Vagina (tissue), 2 donors: ENCODE results near the gene MRPS27. TPM values are rescaled to one million over a fixed set of nuclear protein-coding genes. Genes with fewer than 3 reads are reported as not detected.

Experiments
- DNase-seq, 2 donors: peaks; one replicate each; pipeline ENCODE4 v3.0.0-alpha.2; 2017; ENCODE audit errors: extremely low spot score in 2 of 2
- H3K27ac ChIP-seq: fragments of 200-600 bp; sonication (generic); one replicate; pipeline ENCODE4 v1.5.1; 2019
- H3K27me3 ChIP-seq: fragments of 200-600 bp; sonication (generic); one replicate; pipeline ENCODE4 v1.5.1; 2019
- H3K36me3 ChIP-seq, 2 donors: fragments of 200-600 bp; sonication (generic); one replicate each; pipeline ENCODE4 v1.5.1; 2017 to 2019
- H3K4me1 ChIP-seq: fragments of 200-600 bp; sonication (generic); one replicate; pipeline ENCODE4 v1.5.1; 2019
- H3K4me3 ChIP-seq, 2 donors: fragments of 200-600 bp; sonication (generic); 1 replicate in 1 of 2; 2 replicates in 1 of 2; pipeline ENCODE4 v1.5.1; 2016 to 2019
- H3K9me3 ChIP-seq: fragments of 200-600 bp; sonication (generic); one replicate; pipeline ENCODE4 v1.5.1; 2019
- POLR2A ChIP-seq, 2 donors: fragments of 450-650 bp; IDR thresholded peaks; one replicate each; pipeline ENCODE4 v1.6.1; 2017; ENCODE audit warnings: antibody characterized with exemption in 2 of 2, mild to moderate bottlenecking in 2 of 2, moderate library complexity in 2 of 2
- POLR2AphosphoS5 ChIP-seq, 2 donors: sonication (generic); formaldehyde crosslinking; IDR thresholded peaks; one replicate each; pipeline ENCODE4 v1.9.0; 2017; ENCODE audit warnings: antibody characterized with exemption in 2 of 2, mild to moderate bottlenecking in 2 of 2, low read depth in 1 of 2; ENCODE audit not compliant: insufficient read depth in 1 of 2
- intact Hi-C: fragments of 100-400 bp; cut with DNase I; formaldehyde crosslinking; loops from one replicate; pipeline ENCODE4 v1.15.1; 2023
- total RNA-seq: library from RNA; depleted of rRNA; stranded (reverse); fragments of >200 nt; gene quantifications from one replicate; pipeline ENCODE4 v1.2.3, GENCODE V29; 2016
- TF ChIP-seq, protein P1 (sequence below), 3 experiments: fragments of 450-650 bp in 2 of 3; fragments of 200-600 bp in 1 of 3; sonication (generic) in 1 of 3; IDR thresholded peaks; one replicate each; pipeline ENCODE4 v1.5.1; 2017 to 2019; ENCODE audit warnings: antibody characterized with exemption in 3 of 3, mild to moderate bottlenecking in 2 of 3, moderate library complexity in 2 of 3

MRPS27 gene
- total RNA-seq, 1 donor from 2014 or later = 44.9 TPM

DNA sequence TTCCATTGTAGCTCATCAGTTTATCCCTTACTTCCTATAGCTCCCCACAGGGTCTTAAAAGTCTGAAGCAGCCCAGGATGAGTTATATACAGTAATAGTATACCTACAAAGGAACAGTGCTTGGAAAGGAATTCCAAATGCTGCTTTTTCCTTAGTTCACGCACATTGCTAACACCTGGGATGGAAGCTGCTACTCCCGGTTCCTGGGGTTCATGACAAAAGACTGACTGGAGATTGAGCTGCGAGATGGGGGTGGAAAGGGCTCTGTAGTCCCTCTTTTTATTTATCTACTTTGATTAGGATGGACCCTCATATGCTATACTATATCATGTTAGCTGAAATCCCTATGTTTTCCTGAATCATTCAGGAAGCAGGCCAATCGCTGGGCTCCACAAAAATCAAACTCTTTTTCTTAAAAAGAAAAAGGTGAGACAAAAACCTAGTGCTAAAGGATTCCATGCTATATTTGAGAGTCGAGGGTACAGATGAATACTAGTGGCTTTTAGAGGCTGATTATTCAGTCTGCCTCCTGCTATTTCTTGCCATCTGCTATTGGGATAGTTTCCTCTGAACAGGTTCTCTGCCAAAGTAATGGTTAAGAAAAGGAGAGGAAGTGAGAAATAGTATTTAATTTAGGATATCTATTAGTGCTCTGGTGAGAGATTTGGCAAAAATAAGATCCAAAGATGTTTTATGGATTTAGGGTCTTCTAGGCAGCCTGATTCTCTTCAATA is 81.2 kb downstream of the MRPS27 start:
- no peak overlapping the region for H3K27ac ChIP-seq
- no peaks in the 10 kb centered on the region for H3K9me3 ChIP-seq
- H3K4me1 ChIP-seq = no peaks in the 10 kb centered on the region
- no peak for DNase-seq
- intact Hi-C loops = no loop called here
- H3K4me3 ChIP-seq = no peak overlapping the region
- H3K36me3 ChIP-seq = no peaks in the 10 kb centered on the region
- no peaks in the 10 kb centered on the region for H3K27me3 ChIP-seq
- TF ChIP-seq, protein P1, sequence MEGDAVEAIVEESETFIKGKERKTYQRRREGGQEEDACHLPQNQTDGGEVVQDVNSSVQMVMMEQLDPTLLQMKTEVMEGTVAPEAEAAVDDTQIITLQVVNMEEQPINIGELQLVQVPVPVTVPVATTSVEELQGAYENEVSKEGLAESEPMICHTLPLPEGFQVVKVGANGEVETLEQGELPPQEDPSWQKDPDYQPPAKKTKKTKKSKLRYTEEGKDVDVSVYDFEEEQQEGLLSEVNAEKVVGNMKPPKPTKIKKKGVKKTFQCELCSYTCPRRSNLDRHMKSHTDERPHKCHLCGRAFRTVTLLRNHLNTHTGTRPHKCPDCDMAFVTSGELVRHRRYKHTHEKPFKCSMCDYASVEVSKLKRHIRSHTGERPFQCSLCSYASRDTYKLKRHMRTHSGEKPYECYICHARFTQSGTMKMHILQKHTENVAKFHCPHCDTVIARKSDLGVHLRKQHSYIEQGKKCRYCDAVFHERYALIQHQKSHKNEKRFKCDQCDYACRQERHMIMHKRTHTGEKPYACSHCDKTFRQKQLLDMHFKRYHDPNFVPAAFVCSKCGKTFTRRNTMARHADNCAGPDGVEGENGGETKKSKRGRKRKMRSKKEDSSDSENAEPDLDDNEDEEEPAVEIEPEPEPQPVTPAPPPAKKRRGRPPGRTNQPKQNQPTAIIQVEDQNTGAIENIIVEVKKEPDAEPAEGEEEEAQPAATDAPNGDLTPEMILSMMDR (IDR thresholded peaks at IDR 0.05) = no peak
- TF ChIP-seq POLR2AphosphoS5 (IDR thresholded peaks at IDR 0.05; ENCODE audit: insufficient read depth in 1 of 2, low read depth in 1 of 2) (no peak), POLR2A (IDR thresholded peaks at IDR 0.05) (no peak)

DNA sequence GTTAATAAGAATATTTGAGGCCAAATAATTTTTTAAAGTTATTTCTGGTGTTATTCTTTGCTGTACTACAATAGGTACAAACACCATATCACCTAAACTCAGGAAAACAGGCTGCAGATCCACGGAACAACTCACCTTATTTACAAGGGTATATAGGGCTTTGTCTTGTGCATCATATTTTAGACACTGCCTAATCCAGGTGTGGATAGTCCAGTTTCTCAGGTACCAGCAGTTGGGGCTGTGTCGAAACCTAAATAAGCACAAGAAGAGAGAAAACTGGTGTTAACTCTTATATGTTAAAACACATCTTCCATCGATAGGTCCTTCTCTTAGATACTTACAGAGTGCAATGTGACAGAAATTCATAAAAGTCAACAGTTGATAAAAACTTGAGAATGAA is 82.2 kb downstream of the MRPS27 start:
- H3K4me1 ChIP-seq = peaks cover 2% of the 10 kb centered on the region
- H3K27me3 ChIP-seq = no peaks in the 10 kb centered on the region
- H3K36me3 ChIP-seq = no peaks in the 10 kb centered on the region
- TF ChIP-seq POLR2A (IDR thresholded peaks at IDR 0.05) (no peak), POLR2AphosphoS5 (IDR thresholded peaks at IDR 0.05; ENCODE audit: insufficient read depth in 1 of 2, low read depth in 1 of 2) (no peak)
- TF ChIP-seq, protein P1 (IDR thresholded peaks at IDR 0.05) = no peak
- no peaks in the 10 kb centered on the region for H3K9me3 ChIP-seq
- intact Hi-C loops = no loop called here
- no peak overlapping the region for H3K27ac ChIP-seq
- H3K4me3 ChIP-seq = no peak overlapping the region
- no peak for DNase-seq

DNA sequence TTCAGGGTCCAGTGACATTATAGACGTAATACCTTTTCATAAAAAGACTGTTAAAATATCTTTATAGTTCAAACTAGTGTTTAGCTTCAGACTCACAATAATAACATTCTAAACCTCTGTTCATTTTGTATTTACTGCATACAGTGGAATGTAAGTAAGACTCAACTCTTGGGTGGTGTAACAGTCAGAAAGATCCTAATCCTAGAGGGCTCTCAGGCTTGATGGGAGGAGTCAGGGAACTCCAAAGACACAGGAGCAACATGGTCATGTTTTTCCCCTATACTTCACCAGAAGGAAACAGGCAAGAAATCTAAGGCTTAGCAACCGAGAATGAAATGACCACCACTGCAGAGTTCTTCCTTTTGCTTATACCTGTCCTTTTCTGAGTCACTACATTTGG is 82.6 kb downstream of the MRPS27 start:
- peaks cover 0 to 1% of the 10 kb centered on the region in 2 donors for H3K36me3 ChIP-seq
- intact Hi-C loops = no loop called here
- peaks cover 7% of the 10 kb centered on the region for H3K4me1 ChIP-seq
- no peak overlapping the region for H3K27ac ChIP-seq
- DNase-seq = no peak
- no peaks in the 10 kb centered on the region for H3K27me3 ChIP-seq
- no peak overlapping the region for H3K4me3 ChIP-seq
- TF ChIP-seq, protein P1 (IDR thresholded peaks at IDR 0.05) = no peak
- TF ChIP-seq POLR2AphosphoS5 (IDR thresholded peaks at IDR 0.05; ENCODE audit: insufficient read depth in 1 of 2, low read depth in 1 of 2) (no peak), POLR2A (IDR thresholded peaks at IDR 0.05) (no peak)
- no peaks in the 10 kb centered on the region for H3K9me3 ChIP-seq

DNA sequence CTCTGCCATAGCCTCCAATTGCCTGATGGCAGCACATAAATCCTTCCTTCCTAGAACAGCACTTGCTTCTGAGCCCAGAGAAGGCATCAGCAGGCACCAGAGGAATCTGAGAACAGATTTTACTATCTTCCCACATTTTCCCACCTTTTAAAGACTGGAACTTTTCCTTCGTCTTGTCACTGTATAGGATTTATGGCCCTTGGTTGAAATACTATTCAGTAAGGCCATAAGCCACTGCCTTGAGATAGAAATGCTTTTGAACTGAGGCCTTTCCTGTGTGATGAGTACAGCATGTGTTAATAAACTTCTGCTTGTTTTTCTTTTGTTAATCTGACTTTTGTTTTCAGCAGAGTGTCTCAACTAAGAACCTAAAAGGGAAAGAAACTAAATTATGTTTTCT is 84.3 kb downstream of the MRPS27 start:
- TF ChIP-seq POLR2AphosphoS5 (IDR thresholded peaks at IDR 0.05; ENCODE audit: insufficient read depth in 1 of 2, low read depth in 1 of 2) = no peak
- peaks cover 15% of the 10 kb centered on the region for H3K4me1 ChIP-seq
- no peak for DNase-seq
- no peaks in the 10 kb centered on the region for H3K9me3 ChIP-seq
- H3K27ac ChIP-seq = no peak overlapping the region
- H3K4me3 ChIP-seq = no peak overlapping the region
- intact Hi-C loops = no loop called here
- peaks cover 0 to 7% of the 10 kb centered on the region in 2 donors for H3K36me3 ChIP-seq
- H3K27me3 ChIP-seq = no peaks in the 10 kb centered on the region

DNA sequence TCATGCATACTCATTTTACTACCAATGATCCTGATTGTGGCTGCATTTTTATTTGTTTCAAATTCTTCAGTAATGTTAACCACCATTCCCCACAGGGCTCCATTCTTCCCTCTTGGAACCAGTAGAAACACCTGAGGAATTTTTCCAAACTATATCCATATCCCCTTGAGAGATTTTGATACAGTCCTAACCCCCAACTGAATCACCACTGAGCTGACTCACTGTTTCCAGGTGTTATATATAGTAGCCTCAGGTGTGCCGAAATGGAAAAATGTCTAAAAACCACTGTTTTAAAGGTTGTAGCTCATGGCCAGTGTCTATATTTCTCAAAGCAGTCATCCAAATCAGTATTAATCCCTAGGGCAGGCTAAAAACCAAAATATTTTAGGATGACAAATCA is 85.2 kb downstream of the MRPS27 start:
- no peaks in the 10 kb centered on the region for H3K27me3 ChIP-seq
- TF ChIP-seq, protein P1 (IDR thresholded peaks at IDR 0.05) = no peak
- no peak for TF ChIP-seq POLR2A (IDR thresholded peaks at IDR 0.05)
- no peak for TF ChIP-seq POLR2AphosphoS5 (IDR thresholded peaks at IDR 0.05; ENCODE audit: insufficient read depth in 1 of 2, low read depth in 1 of 2)
- peaks cover 15% of the 10 kb centered on the region for H3K4me1 ChIP-seq
- H3K9me3 ChIP-seq = no peaks in the 10 kb centered on the region
- H3K36me3 ChIP-seq = peaks cover 0 to 7% of the 10 kb centered on the region in 2 donors
- DNase-seq = no peak
- H3K4me3 ChIP-seq = no peak overlapping the region
- intact Hi-C loops = no loop called here
- no peak overlapping the region for H3K27ac ChIP-seq
